Fibroblast of lung (primary cell): ENCODE data around the gene RYR1. TPM values are rescaled to one million over a fixed set of nuclear protein-coding genes. Genes with fewer than 3 reads are reported as not detected.

Experiments used
- DNase-seq, 2 donors: peaks; one replicate each; pipeline versions ENCODE4 v3.0.0 to v3.0.0-alpha.2; 2010; ENCODE audit warnings: low read depth in 2 of 2
- H2AFZ ChIP-seq: 2 replicates; pipeline ENCODE4 v1.5.1; 2012; ENCODE audit warnings: low read length, control low read depth, inconsistent platforms
- H3K27ac ChIP-seq: 2 replicates; pipeline ENCODE4 v1.5.1; 2011; ENCODE audit warnings: low read length, control low read depth; ENCODE audit not compliant: insufficient read depth
- H3K27me3 ChIP-seq: 2 replicates; pipeline ENCODE4 v1.5.1; 2011; ENCODE audit warnings: mild to moderate bottlenecking, low read length; ENCODE audit not compliant: control insufficient read depth, insufficient read depth
- H3K36me3 ChIP-seq: 2 replicates; pipeline ENCODE4 v1.5.1; 2011; ENCODE audit warnings: low read length; ENCODE audit not compliant: control insufficient read depth, insufficient read depth
- H3K4me1 ChIP-seq: 2 replicates; pipeline ENCODE4 v1.5.1; 2011; ENCODE audit warnings: low read length; ENCODE audit not compliant: control insufficient read depth, insufficient read depth; ENCODE audit errors: extremely low read depth
- H3K4me2 ChIP-seq: 2 replicates; pipeline ENCODE4 v1.5.1; 2011; ENCODE audit warnings: low read length, control low read depth; ENCODE audit not compliant: insufficient read depth; ENCODE audit errors: extremely low read depth
- H3K4me3 ChIP-seq, 4 experiments: fragments of 200-600 bp in 1 of 4; sonication (generic) in 1 of 4; replicated peaks in 1 of 4; 2 replicates each; pipeline ENCODE4 v1.5.1; 2011 to 2016; ENCODE audit warnings: low read length in 4 of 4, low read depth in 3 of 4, mild to moderate bottlenecking in 3 of 4, control low read depth in 2 of 4, inconsistent platforms in 1 of 4, mixed read lengths in 1 of 4; ENCODE audit not compliant: insufficient read depth in 1 of 4; ENCODE audit errors: control extremely low read depth in 1 of 4
- H3K79me2 ChIP-seq: 2 replicates; pipeline ENCODE4 v1.5.1; 2012; ENCODE audit warnings: mild to moderate bottlenecking, low read length, inconsistent platforms; ENCODE audit not compliant: control insufficient read depth, insufficient read depth
- H3K9ac ChIP-seq: 2 replicates; pipeline ENCODE4 v1.5.1; 2011; ENCODE audit warnings: mild to moderate bottlenecking, low read length, control low read depth; ENCODE audit not compliant: insufficient read depth
- H3K9me3 ChIP-seq: 2 replicates; pipeline ENCODE4 v1.5.1; 2012; ENCODE audit warnings: low read depth, low read length; ENCODE audit not compliant: control insufficient read depth, insufficient read depth
- H4K20me1 ChIP-seq: 2 replicates; pipeline ENCODE4 v1.5.1; 2011; ENCODE audit warnings: low read length; ENCODE audit not compliant: control insufficient read depth, insufficient read depth; ENCODE audit errors: extremely low read depth
- CTCF ChIP-seq, 2 donors: IDR thresholded peaks in 1 of 2; conservative IDR thresholded peaks in 1 of 2; 1 replicate in 1 of 2; 2 replicates in 1 of 2; pipeline ENCODE4 v1.5.1; 2011 to 2012; ENCODE audit warnings: low read length in 2 of 2, control low read depth in 1 of 2, inconsistent platforms in 1 of 2, low read depth in 1 of 2, mild to moderate bottlenecking in 1 of 2
- EZH2 ChIP-seq: IDR thresholded peaks from 2 replicates; pipeline ENCODE4 v1.5.1; 2012; ENCODE audit warnings: low read length, control low read depth, mild to moderate bottlenecking; ENCODE audit errors: missing control alignments
- polyA plus RNA-seq, 2 donors: library from polyadenylated mRNA; depleted of rRNA in 1 of 2; stranded (reverse) in 1 of 2; unstranded in 1 of 2; fragments of >200 nt; gene quantifications; 2 replicates each; pipeline ENCODE4 v1.2.1, GENCODE V29; 2011 to 2012; ENCODE audit warnings: missing spikeins in 1 of 2
- total RNA-seq: library from RNA; depleted of rRNA; stranded (reverse); fragments of >200 nt; gene quantifications from 2 replicates; pipeline ENCODE4 v1.2.1, GENCODE V29; 2014

Gene RYR1
- total and polyA plus RNA-seq, 2 donors (not counting 1 experiment from before 2014, with no cell fraction given) = under 0.01 TPM

GRCh38 chr19:38559428-38560401, 126.2 kb downstream of the RYR1 start:
- H3K27me3 ChIP-seq = peaks cover 2% of the 10 kb centered on the region

GRCh38 chr19:38561053-38561606, 127.6 kb downstream of the RYR1 start:
- Histone ChIP-seq H3K9ac (no peak overlapping the region), H3K27ac (no peak overlapping the region), H3K79me2 (no peaks in the 10 kb centered on the region), H2AFZ (no peak overlapping the region), H3K36me3 (no peaks in the 10 kb centered on the region), H3K9me3 (no peaks in the 10 kb centered on the region), H3K4me3 (no peak overlapping the region), H3K4me1 (no peaks in the 10 kb centered on the region), H3K27me3 (peaks cover 2% of the 10 kb centered on the region), H3K4me2 (no peak overlapping the region), H4K20me1 (no peaks in the 10 kb centered on the region)
- TF ChIP-seq EZH2 = no peak
- no peak for DNase-seq

More at GRCh38 chr19:38559428-38560401, 126.2 kb downstream of the RYR1 start:
- H3K9ac ChIP-seq = no peak overlapping the region
- H3K4me3 ChIP-seq = no peak overlapping the region
- H2AFZ ChIP-seq = no peak overlapping the region
- no peaks in the 10 kb centered on the region for H3K4me1 ChIP-seq
- H3K79me2 ChIP-seq = no peaks in the 10 kb centered on the region
- H3K27ac ChIP-seq = no peak overlapping the region
- peak in 1 of 2 donors; percentile 45 for DNase-seq
- H3K4me2 ChIP-seq = no peak overlapping the region
- H3K9me3 ChIP-seq = no peaks in the 10 kb centered on the region
- H4K20me1 ChIP-seq = no peaks in the 10 kb centered on the region
- no peak for TF ChIP-seq CTCF (conservative IDR thresholded peaks at IDR 0.05 in 1 of 2, IDR thresholded peaks at IDR 0.05 in 1 of 2; ENCODE audit: low read depth in 1 of 2, low read length in 2 of 2)
- TF ChIP-seq EZH2 = no peak
- no peaks in the 10 kb centered on the region for H3K36me3 ChIP-seq

DNA sequence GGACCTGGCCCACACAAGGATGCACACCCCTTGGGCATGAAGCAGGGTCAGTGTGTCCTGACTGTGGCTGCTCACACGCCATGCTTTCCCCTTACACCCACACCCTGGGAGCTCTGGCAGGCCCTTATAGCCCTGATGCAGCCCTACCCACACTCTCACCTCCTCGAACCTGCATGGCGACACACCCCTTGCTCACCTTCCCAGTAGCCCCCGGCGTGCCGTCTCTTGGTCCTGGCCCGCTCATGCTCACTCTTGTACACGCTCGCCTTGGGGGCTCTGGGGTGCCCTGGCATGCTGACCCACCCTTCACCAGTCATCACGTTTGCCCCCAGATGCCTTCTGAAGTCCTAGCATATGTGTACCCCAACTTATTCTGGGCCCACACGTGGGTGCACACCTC, 128.2 kb downstream of the RYR1 start:
- TF ChIP-seq CTCF (conservative IDR thresholded peaks at IDR 0.05 in 1 of 2, IDR thresholded peaks at IDR 0.05 in 1 of 2; ENCODE audit: low read depth in 1 of 2, low read length in 2 of 2) = no peak
- TF ChIP-seq EZH2 = no peak
- Histone ChIP-seq H3K4me3 (no peak overlapping the region), H3K27ac (no peak overlapping the region), H2AFZ (no peak overlapping the region), H3K4me2 (no peak overlapping the region), H3K79me2 (no peaks in the 10 kb centered on the region), H3K9ac (no peak overlapping the region), H3K9me3 (no peaks in the 10 kb centered on the region), H3K4me1 (no peaks in the 10 kb centered on the region), H3K36me3 (no peaks in the 10 kb centered on the region), H3K27me3 (peaks cover 2% of the 10 kb centered on the region), H4K20me1 (no peaks in the 10 kb centered on the region)
- no peak for DNase-seq
